Stimulated activated naive B cell treated with anti-CD40 and anti-IgM and Interleukin-4, amounts not matched to agents 10 μg/mL and 1 μg/mL and 100 μg/mL, for 72 hours (primary cell): Measurements from ENCODE around the gene KPTN.

ENCODE experiments used
- ATAC-seq, 2 donors: fragments of 150-1000 bp; cut with Tn5 transposase; replicated peaks; 2 replicates each; pipeline ENCODE4 v1.10.0; 2021; ENCODE audit warnings: moderate library complexity in 1 of 2
- DNase-seq: peaks from one replicate; pipeline ENCODE4 v3.0.0; 2021
- H3K27ac Mint-ChIP-seq: one replicate; pipeline ENCODE4 v1.8.0; 2022; ENCODE audit warnings: mild to moderate bottlenecking, mixed read lengths
- H3K27me3 Mint-ChIP-seq, 2 donors: one replicate each; pipeline ENCODE4 v1.8.0; 2022; ENCODE audit warnings: mixed read lengths in 2 of 2
- H3K36me3 Mint-ChIP-seq, 2 donors: one replicate each; pipeline ENCODE4 v1.8.0; 2022; ENCODE audit warnings: mixed read lengths in 2 of 2, mild to moderate bottlenecking in 1 of 2
- H3K4me1 Mint-ChIP-seq, 2 donors: one replicate each; pipeline ENCODE4 v1.8.0; 2022; ENCODE audit warnings: mixed read lengths in 2 of 2, mild to moderate bottlenecking in 1 of 2
- H3K4me3 Mint-ChIP-seq, 2 donors: one replicate each; pipeline ENCODE4 v1.8.0; 2022; ENCODE audit warnings: mild to moderate bottlenecking in 2 of 2, mixed read lengths in 2 of 2, moderate library complexity in 1 of 2
- H3K9me3 Mint-ChIP-seq, 2 donors: one replicate each; pipeline ENCODE4 v1.8.0; 2022; ENCODE audit warnings: mixed read lengths in 2 of 2, mild to moderate bottlenecking in 1 of 2

KPTN gene

DNA sequence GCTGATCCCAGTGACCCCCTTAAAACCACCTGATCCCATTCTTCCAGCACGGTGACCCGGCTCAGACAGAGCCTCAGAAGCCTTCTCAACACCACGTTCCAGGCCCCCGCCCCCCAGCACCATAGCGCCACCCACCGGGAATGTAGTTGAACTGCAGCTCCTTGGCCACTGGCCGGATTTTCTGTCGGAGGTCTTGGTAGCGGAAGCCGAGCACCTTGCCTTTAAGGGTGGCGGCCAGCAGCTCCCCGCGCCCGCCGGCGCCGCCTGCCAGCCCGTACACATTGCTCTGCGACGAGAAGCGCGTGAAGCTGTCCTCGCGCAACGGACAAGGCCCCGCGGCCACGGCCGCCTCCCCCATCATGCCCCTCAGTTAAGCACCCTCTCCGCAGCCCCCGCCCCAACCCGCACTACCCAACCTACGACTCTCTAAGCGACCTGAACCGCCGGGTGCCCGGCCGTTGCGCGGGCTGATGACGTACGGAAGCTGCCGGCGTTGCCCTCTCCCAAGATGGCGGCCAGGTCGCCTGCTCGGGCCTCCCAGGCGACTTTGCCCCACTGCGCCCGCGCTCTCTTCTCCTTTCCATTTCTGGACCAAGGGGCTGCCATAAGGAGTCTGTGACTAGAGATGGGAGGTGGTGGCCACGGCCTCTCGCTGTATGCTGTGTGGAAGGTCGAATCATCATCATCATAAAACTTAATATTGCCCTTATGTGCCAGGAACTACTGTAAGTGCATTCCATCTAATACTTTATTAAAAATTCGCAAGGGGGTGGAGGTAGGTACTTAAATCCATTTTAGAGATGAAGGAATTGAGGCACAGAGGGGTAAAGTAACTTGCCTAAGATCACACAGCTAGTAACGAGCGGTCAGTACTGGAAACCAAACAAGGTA lies at the start of gene KPTN:
Gene KPTN (minus strand): TSS at position 420 of the 891 bp plus-strand sequence. CDS start 59 bp downstream, at position 361.
- Mint-ChIP-seq H3K27me3 (peaks cover 0 to 10% of the 10 kb centered on the region in 2 donors), H3K9me3 (no peaks in the 10 kb centered on the region), H3K4me3 (peak within 1 kb of the TSS; percentile 92 to 94), H3K27ac (peak within 1 kb of the TSS; percentile 99), H3K4me1 (peaks cover 38 to 55% of the 10 kb centered on the region in 2 donors), H3K36me3 (peaks cover 19 to 26% of the 10 kb centered on the region in 2 donors)
- ATAC-seq = peak; percentile 91 to 92
- peak; percentile 86 for DNase-seq

DNA sequence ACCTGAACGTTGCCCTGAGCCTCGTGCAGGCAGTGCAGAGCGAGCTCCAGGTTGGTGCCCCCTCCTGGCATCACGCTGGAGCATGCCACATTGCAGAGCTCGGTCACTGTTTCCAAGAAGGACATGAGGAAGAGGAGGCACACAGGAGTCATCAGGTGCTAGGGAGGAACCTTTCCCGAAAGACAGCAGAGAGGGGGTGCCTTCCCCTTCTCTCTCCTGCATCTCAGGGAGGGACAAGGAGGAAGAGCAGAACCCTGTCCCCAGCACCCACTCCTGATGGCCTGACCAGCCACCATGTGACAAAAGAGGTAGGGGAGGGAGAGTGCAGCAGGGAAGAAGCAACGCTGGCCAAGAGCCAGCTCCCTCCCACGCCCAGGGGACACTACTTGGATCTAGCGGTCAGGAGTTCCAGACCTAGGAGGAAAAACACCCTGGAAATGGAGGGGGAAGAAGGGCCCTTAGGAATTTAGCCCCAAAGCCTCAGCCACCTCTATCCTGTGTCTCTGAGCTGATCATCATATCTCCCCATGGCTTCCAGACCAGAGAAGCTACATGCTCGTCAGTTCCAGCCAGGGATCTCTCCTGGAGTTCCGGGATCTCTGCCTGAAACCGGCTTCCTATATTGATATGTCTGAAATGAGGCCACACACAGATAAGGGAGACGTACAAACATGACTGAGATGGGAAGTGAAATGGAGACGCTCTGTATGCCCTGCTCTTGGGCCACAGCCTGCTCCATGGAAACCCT lies 47.8 kb upstream of the KPTN start:
- ATAC-seq (no peak), DNase-seq (no peak)
- no peaks in the 10 kb centered on the region for H3K36me3 Mint-ChIP-seq
- H3K27ac Mint-ChIP-seq = no peak overlapping the region
- H3K4me3 Mint-ChIP-seq = no peak overlapping the region
- peaks cover 0 to 5% of the 10 kb centered on the region in 2 donors for H3K9me3 Mint-ChIP-seq
- H3K27me3 Mint-ChIP-seq = peaks cover 18 to 42% of the 10 kb centered on the region in 2 donors
- no peaks in the 10 kb centered on the region for H3K4me1 Mint-ChIP-seq

DNA sequence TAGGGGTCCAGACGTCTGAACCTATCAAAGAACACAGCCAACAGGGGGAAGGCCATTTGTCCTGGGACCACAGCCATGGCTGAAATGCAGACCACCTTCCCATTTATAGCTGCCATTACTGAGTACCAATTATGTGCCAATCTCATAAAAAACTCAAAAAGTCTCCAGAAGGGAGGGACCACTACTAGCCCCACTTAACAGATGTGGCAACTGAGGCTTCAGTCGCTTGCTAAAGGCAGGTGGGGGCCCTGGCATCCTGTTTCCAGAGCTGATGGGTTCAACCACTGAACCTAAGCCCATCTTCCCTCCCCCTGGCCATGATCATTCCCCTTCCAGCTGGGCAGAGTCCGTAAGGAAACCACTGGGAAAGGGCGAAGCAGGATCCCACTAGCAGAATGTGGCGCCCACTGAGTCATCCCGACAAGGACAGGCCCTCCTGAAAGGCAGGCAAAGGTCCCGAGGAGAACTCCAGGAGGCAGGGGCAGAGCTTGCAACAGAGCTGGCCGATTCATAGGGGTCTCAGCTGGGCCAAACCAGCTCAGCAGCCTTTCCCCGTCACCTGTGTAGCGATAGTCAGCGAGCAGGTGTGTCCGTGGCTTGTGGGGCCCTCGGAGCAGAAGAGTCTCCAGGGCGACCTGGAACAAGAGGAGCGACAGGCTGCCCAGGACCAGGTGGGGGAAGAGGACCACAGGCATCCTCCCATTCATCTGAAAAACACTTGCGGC lies 45.2 kb upstream of the KPTN start:
- Mint-ChIP-seq H3K27me3 (peaks cover 19 to 36% of the 10 kb centered on the region in 2 donors), H3K4me3 (no peak overlapping the region), H3K4me1 (no peaks in the 10 kb centered on the region), H3K27ac (no peak overlapping the region), H3K9me3 (no peaks in the 10 kb centered on the region), H3K36me3 (no peaks in the 10 kb centered on the region)
- DNase-seq (no peak), ATAC-seq (no peak)

DNA sequence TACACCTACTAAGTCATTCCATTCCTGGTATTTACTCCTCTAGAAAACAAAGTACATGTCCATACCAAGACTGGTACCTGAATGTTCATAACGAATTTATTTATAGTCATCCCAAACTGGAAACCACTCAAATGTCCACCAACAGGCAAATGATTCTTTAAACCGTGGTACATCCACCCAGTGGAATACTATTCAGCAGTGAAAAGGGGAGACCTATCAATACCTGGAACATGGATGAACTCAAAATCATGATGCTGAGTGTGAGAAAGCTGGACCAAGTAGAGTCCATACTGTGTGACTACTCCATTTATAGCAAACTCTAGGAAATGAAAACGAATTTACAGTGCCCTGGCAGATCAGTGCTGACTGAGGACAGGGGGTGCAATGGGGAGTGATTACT lies 42.8 kb upstream of the KPTN start:
- H3K27me3 Mint-ChIP-seq = peaks cover 29 to 40% of the 10 kb centered on the region in 2 donors
- H3K4me3 Mint-ChIP-seq = no peak overlapping the region
- H3K36me3 Mint-ChIP-seq = no peaks in the 10 kb centered on the region
- DNase-seq (no peak), ATAC-seq (no peak)
- H3K4me1 Mint-ChIP-seq = peaks cover 7 to 11% of the 10 kb centered on the region in 2 donors
- no peak overlapping the region for H3K27ac Mint-ChIP-seq
- H3K9me3 Mint-ChIP-seq = no peaks in the 10 kb centered on the region

DNA sequence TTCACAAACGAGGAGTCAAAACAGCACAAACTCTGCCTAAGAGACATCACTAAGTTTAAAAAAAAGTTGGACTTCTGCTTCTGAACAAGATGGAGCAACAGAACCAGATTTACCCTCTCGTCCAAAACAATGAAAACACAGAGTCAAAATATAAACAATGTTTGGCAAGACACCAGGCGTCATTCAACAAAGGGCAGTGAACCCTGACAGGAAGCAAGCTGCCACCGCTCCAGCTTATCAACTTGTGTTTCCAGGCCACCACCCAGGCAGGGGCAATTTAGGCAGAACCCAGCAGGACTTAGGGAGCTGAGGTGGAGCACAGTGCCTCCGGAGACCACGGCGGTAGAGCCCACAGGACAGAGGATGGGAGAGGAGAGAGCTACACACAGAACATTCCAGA lies 39.5 kb upstream of the KPTN start:
- Mint-ChIP-seq H3K4me1 (peaks cover 18 to 38% of the 10 kb centered on the region in 2 donors), H3K4me3 (no peak overlapping the region), H3K27ac (peak overlapping the region; percentile 70), H3K27me3 (peaks cover 32 to 45% of the 10 kb centered on the region in 2 donors), H3K36me3 (no peaks in the 10 kb centered on the region), H3K9me3 (no peaks in the 10 kb centered on the region)
- DNase-seq (no peak), ATAC-seq (no peak)

DNA sequence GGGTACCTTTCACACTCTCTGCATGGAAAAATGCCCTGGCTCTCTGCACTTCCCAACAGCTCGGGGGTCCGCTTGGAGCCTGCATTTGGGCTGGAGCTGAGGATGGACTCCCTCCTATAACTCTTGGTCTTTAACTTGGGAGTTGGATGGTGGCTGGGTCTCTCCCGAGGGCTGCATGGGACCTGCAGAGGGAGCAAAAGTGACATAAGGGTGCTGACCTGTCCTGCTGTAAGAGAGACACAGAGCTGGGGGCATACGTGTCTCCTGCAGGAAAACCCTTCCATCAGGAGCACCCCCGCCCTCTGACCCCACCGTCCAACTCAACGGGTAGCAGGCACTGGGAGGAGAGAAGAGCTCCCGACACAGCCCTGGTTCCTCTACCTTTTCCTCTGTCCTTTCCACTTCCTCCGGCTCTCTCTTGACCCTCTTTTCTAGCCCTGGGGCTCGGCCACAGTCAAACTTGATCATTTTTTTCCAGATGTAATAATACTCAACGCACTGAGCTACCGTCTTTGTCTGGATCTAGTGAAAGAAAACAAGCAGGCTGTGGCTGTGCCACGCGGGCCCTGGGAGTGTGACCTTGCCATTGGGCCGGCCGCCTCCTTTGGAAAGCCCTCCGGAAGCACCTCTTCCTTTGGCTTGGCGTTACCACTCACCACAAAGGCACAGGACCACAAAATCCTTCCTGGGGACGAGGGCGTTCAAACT lies 37.6 kb upstream of the KPTN start:
- H3K27me3 Mint-ChIP-seq = peaks cover 25 to 39% of the 10 kb centered on the region in 2 donors
- H3K4me3 Mint-ChIP-seq = no peak overlapping the region
- H3K9me3 Mint-ChIP-seq = no peaks in the 10 kb centered on the region
- H3K36me3 Mint-ChIP-seq = no peaks in the 10 kb centered on the region
- ATAC-seq = no peak
- H3K4me1 Mint-ChIP-seq = peaks cover 29 to 55% of the 10 kb centered on the region in 2 donors
- DNase-seq = no peak
- no peak overlapping the region for H3K27ac Mint-ChIP-seq

DNA sequence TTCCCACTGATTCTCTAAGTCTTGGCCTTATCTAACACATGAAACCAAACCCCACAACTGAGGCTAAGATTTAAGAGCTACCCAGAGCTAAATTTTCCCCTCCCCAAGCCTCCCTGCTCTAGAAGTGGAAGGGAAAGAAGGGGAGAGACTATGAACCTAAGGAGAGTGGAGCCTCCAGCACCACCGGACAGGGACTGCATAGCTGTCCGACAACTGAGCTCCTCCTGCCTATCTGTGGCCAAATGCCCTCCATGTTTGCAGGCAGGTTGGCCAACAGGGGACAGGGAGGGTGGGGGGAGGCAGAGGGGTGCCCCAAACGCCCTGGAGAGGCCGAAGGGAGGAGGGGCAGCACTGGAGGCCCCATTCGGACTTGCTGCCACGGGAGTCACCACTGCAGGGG lies 36.8 kb upstream of the KPTN start:
- DNase-seq = no peak
- H3K27me3 Mint-ChIP-seq = peaks cover 21 to 33% of the 10 kb centered on the region in 2 donors
- no peak overlapping the region for H3K4me3 Mint-ChIP-seq
- H3K4me1 Mint-ChIP-seq = peaks cover 31 to 62% of the 10 kb centered on the region in 2 donors
- no peaks in the 10 kb centered on the region for H3K36me3 Mint-ChIP-seq
- no peak for ATAC-seq
- no peak overlapping the region for H3K27ac Mint-ChIP-seq
- H3K9me3 Mint-ChIP-seq = no peaks in the 10 kb centered on the region

DNA sequence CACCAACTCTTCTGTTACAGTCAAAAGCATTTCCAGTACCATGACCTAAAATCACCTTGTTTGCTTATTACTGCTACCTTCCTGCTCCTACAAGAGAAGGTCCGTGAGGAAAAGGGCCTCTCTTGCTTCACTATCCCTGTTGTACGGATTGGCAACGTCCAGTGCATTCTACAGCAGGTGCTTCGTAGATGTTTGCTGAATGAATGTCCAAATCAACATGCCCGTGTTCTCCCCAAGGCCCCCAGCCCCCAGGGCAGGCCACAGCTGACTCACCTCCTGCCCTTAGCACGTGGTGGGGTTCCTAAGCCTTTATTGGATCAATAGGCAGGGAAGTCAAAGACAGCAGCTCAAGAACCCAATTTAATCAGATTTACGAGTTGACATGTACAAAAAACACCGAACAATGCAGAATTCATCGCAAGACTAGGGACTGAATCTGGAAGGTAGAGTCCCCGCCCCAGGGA lies 36.4 kb upstream of the KPTN start:
- H3K4me1 Mint-ChIP-seq = peaks cover 33 to 67% of the 10 kb centered on the region in 2 donors

DNA sequence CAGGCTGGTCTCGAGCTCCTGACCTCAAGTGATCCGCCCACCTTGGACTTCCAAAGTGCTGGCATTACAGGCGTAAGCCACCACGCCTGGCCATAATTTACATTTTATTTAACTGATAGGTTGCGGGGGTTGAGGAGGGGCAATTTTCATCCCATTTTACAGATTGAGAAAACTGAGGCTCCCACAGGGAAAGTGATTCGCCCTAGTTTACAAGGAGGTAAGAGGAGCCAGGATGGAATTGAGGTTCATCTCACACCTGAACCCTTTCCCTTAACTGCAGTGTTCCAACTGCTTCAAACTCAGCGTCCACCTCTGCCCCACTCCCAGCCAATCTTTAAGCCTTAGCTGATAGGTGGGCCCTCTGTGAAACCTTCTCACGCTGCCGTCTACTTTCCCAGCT lies 34.8 kb upstream of the KPTN start:
- H3K4me1 Mint-ChIP-seq = peaks cover 41 to 78% of the 10 kb centered on the region in 2 donors
- no peak for ATAC-seq
- peak overlapping the region in 1 of 2 donors; percentile 0 for H3K4me3 Mint-ChIP-seq
- H3K36me3 Mint-ChIP-seq = peaks cover 6 to 10% of the 10 kb centered on the region in 2 donors
- peaks cover 16 to 29% of the 10 kb centered on the region in 2 donors for H3K27me3 Mint-ChIP-seq
- H3K9me3 Mint-ChIP-seq = no peaks in the 10 kb centered on the region
- DNase-seq = no peak
- no peak overlapping the region for H3K27ac Mint-ChIP-seq

More for the DNA sequence above, 36.4 kb upstream of the KPTN start:
- Mint-ChIP-seq H3K9me3 (no peaks in the 10 kb centered on the region), H3K36me3 (no peaks in the 10 kb centered on the region), H3K27ac (peak overlapping the region; percentile 62), H3K4me3 (no peak overlapping the region), H3K27me3 (peaks cover 21 to 33% of the 10 kb centered on the region in 2 donors)
- ATAC-seq = no peak
- no peak for DNase-seq

DNA sequence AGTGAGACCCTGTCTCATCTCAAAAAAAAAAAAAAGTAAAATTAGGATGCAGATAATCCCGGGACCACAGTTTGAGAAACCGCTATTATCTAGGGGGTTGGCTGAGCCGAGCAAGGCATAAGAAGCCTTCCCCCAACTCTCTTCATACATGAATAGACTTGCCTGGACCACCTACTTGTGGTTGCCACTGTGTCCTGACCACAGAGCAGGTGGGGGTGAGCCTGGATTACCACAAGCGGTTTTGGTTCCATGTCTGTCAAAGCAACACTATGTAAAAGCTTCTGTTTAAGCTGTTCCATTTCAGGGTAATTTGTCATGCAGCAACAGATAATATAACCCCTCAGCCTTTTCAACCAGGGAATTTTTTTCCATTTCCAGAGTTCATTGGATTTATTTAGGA lies 34.1 kb upstream of the KPTN start:
- Mint-ChIP-seq H3K4me1 (peaks cover 41 to 78% of the 10 kb centered on the region in 2 donors), H3K9me3 (no peaks in the 10 kb centered on the region), H3K27me3 (peaks cover 9 to 22% of the 10 kb centered on the region in 2 donors), H3K36me3 (peaks cover 6 to 11% of the 10 kb centered on the region in 2 donors), H3K27ac (peak overlapping the region; percentile 82), H3K4me3 (peak overlapping the region; percentile 39 to 41)
- DNase-seq (peak; percentile 81), ATAC-seq (peak; percentile 46 to 54)

DNA sequence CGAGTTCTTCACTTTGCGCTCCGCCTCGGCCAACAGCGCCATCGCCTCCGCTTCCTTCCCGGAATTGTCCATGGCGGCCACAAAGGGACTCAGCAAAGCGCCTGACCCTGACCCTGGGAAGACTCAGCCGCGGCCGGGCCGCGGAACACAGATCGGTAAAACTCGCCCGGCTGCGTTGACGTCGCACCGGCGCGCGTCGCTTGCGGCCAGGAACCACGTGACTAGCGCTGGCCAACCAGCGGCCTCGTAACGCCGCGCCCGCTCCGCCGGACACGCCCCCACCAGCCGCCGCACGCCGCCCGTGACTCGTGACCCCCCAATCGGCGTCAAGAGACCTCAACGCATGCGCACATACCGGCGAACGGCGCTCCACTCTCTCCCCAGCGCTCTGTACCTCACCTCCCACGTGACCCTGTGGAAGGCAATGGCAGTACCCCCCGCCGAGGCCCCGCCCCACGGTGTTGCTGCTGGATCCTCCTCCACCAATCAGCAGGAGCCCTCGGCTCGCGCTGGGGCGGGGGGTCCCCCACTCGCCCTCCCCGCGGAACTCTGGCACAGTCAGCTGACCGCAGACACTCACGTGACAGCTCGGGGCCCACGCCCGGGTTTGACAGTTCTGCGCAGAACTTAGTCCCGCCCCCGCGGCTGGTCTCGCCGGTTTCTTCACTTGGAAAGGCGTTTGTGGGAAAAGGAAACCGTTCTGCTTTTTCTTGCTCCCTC lies 31.0 kb upstream of the KPTN start, which contains the start of gene NAPA:
Gene NAPA (minus strand): TSS at position 195 of the 720 bp plus-strand sequence. CDS start 123 bp downstream, at position 72.
- DNase-seq = peak; percentile 100
- peak; percentile 90 to 91 for ATAC-seq
- H3K27me3 Mint-ChIP-seq = peaks cover 0 to under 1% of the 10 kb centered on the region in 2 donors
- no peaks in the 10 kb centered on the region for H3K9me3 Mint-ChIP-seq
- H3K4me3 Mint-ChIP-seq = peak within 1 kb of the TSS; percentile 89 to 97
- H3K36me3 Mint-ChIP-seq = peaks cover 16 to 38% of the 10 kb centered on the region in 2 donors
- peak within 1 kb of the TSS; percentile 99 for H3K27ac Mint-ChIP-seq
- peaks cover 53 to 95% of the 10 kb centered on the region in 2 donors for H3K4me1 Mint-ChIP-seq

DNA sequence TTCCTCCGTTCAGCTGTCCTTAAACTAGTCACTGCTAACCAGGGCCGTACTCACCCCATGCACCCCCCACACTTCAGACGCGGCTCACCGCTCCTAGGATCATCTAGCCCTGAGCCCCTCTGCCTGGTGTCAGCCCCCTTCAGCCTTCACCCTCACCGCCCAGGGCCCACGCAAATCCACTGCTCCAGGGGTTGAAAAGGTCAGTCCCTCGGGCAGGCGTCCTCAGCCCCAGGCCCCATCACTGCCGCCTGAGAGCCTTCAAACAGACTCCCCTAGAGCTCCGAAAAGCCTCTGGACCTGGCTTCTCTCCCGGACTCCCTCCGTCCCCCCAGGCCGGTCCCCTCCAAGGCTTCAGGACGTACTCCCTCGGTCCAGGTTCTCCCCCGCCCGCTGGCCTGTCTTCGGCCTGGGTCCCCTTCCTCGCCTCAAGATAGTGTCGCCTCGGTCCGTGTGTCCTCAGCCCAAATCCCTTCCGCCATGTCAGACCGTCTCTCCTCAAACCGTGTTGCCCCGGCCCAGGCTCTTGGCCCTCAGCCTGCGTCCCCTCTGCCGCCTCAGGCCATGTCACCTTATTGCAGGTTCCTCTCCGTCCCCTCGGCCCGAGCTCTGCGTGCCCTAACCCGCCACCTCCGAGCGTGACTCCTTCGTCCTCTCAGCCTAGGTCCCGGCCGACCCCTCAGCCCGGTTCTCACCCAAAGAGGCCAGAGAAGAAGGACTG lies 30.3 kb upstream of the KPTN start:
- peaks cover 56 to 93% of the 10 kb centered on the region in 2 donors for H3K4me1 Mint-ChIP-seq
- peak overlapping the region; percentile 99 for H3K27ac Mint-ChIP-seq
- H3K27me3 Mint-ChIP-seq = no peaks in the 10 kb centered on the region
- H3K36me3 Mint-ChIP-seq = peaks cover 20 to 43% of the 10 kb centered on the region in 2 donors
- ATAC-seq (peak; percentile 4 to 7), DNase-seq (no peak)
- peak overlapping the region; percentile 89 to 97 for H3K4me3 Mint-ChIP-seq
- no peaks in the 10 kb centered on the region for H3K9me3 Mint-ChIP-seq
